ENCODE results near the gene BACE2. TPM values are rescaled to one million over a fixed set of nuclear protein-coding genes. Genes with fewer than 3 reads are reported as not detected.
"Not testable (repeated sequence)": the region's sequence is repeated elsewhere in the genome, so short reads cannot be mapped to it uniquely, and the experiment has no call there.

The BACE2 gene
- total RNA-seq, 3 donors from 2014 or later = 37.2 to 115 (median 51.2) TPM

GRCh38 chr21:41231060-41231459, 63.1 kb downstream of the BACE2 start:
- DNase-seq (no peak), ATAC-seq (no peak)
- TF ChIP-seq CTCF (IDR thresholded peaks at IDR 0.05) = no peak
- intact Hi-C loops (cut with DNase I, micrococcal nuclease) = no loop called here
- H3K9me3 ChIP-seq = no peaks in the 10 kb centered on the region
- H3K4me1 ChIP-seq (ENCODE audit: low read depth) = peaks cover 22% of the 10 kb centered on the region
- no peaks in the 10 kb centered on the region for H3K36me3 ChIP-seq (ENCODE audit: low read depth)
- H3K4me3 ChIP-seq = no peak overlapping the region

GRCh38 chr21:41232013-41232412, 64.1 kb downstream of the BACE2 start:
- DNase-seq (no peak), ATAC-seq (no peak)
- intact Hi-C loops (cut with DNase I, micrococcal nuclease) = no loop called here
- Histone ChIP-seq H3K36me3 (ENCODE audit: low read depth) (no peaks in the 10 kb centered on the region), H3K4me1 (ENCODE audit: low read depth) (peaks cover 22% of the 10 kb centered on the region), H3K9me3 (no peaks in the 10 kb centered on the region), H3K4me3 (no peak overlapping the region)
- no peak for TF ChIP-seq CTCF (IDR thresholded peaks at IDR 0.05)

- ATAC-seq = peak; percentile 59
- no peak for DNase-seq
- intact Hi-C loops (cut with DNase I, micrococcal nuclease) = no loop called here
These were observed 66.0 kb downstream of the BACE2 start for GRCh38 chr21:41233916-41234315.

GRCh38 chr21:41234569-41234968, 66.6 kb downstream of the BACE2 start:
- Histone ChIP-seq H3K36me3 (ENCODE audit: low read depth) (no peaks in the 10 kb centered on the region), H3K4me3 (no peak overlapping the region), H3K9me3 (no peaks in the 10 kb centered on the region), H3K4me1 (ENCODE audit: low read depth) (peaks cover 10% of the 10 kb centered on the region)
- intact Hi-C loops (cut with DNase I, micrococcal nuclease) = no loop called here
- ATAC-seq = no peak
- DNase-seq = no peak
- no peak for TF ChIP-seq CTCF (IDR thresholded peaks at IDR 0.05)

More at GRCh38 chr21:41233916-41234315, 66.0 kb downstream of the BACE2 start:
- Histone ChIP-seq H3K36me3 (ENCODE audit: low read depth) (no peaks in the 10 kb centered on the region), H3K4me3 (no peak overlapping the region), H3K4me1 (ENCODE audit: low read depth) (peaks cover 10% of the 10 kb centered on the region), H3K9me3 (no peaks in the 10 kb centered on the region)
- no peak for TF ChIP-seq CTCF (IDR thresholded peaks at IDR 0.05)

- Histone ChIP-seq H3K4me3 (no peak overlapping the region), H3K9me3 (no peaks in the 10 kb centered on the region), H3K4me1 (ENCODE audit: low read depth) (peaks cover 10% of the 10 kb centered on the region), H3K36me3 (ENCODE audit: low read depth) (no peaks in the 10 kb centered on the region)
- intact Hi-C loops (cut with DNase I, micrococcal nuclease) = no loop called here
- DNase-seq (peak in 1 of 3 donors; percentile 29), ATAC-seq (peak; percentile 66)
- TF ChIP-seq CTCF (IDR thresholded peaks at IDR 0.05) = no peak
These were observed 67.2 kb downstream of the BACE2 start for GRCh38 chr21:41235201-41235600.

- TF ChIP-seq CTCF (IDR thresholded peaks at IDR 0.05) = no peak
- intact Hi-C loops (cut with DNase I, micrococcal nuclease) = no loop called here
- no peaks in the 10 kb centered on the region for H3K9me3 ChIP-seq
- no peak for ATAC-seq
- no peak for DNase-seq
- no peak overlapping the region for H3K4me3 ChIP-seq
- H3K4me1 ChIP-seq (ENCODE audit: low read depth) = peaks cover 10% of the 10 kb centered on the region
- no peaks in the 10 kb centered on the region for H3K36me3 ChIP-seq (ENCODE audit: low read depth)
These were observed 68.5 kb downstream of the BACE2 start for GRCh38 chr21:41236352-41236973.

- H3K4me1 ChIP-seq (ENCODE audit: low read depth); DNase-seq; intact Hi-C loops (cut with DNase I, micrococcal nuclease); H3K4me3 ChIP-seq; H3K36me3 ChIP-seq (ENCODE audit: low read depth); H3K9me3 ChIP-seq: not testable (repeated sequence)
- ATAC-seq = peak; percentile 40
These were observed 70.3 kb downstream of the BACE2 start for GRCh38 chr21:41238081-41238796.

Measured in mucosa of descending colon (tissue), 3 donors.